Nephron (organoid): Measurements from ENCODE around the gene ISL2.

ENCODE experiments used
- H3K27ac Mint-ChIP-seq, 3 experiments: 2 replicates each; pipeline ENCODE4 v1.8.0; 2020; ENCODE audit warnings: mixed read lengths in 3 of 3, mild to moderate bottlenecking in 2 of 3, moderate library complexity in 1 of 3
- H3K27me3 Mint-ChIP-seq: 2 replicates; pipeline ENCODE4 v1.8.0; 2021; ENCODE audit warnings: low read depth, mild to moderate bottlenecking, moderate library complexity, mixed read lengths
- H3K36me3 Mint-ChIP-seq: 2 replicates; pipeline ENCODE4 v1.8.0; 2020; ENCODE audit warnings: low read depth, mixed read lengths
- H3K4me1 Mint-ChIP-seq: 2 replicates; pipeline ENCODE4 v1.8.0; 2020; ENCODE audit warnings: mixed read lengths
- H3K4me3 Mint-ChIP-seq, 3 experiments: 2 replicates each; pipeline ENCODE4 v1.8.0; 2020; ENCODE audit warnings: mild to moderate bottlenecking in 3 of 3, mixed read lengths in 3 of 3, moderate library complexity in 2 of 3
- H3K9me3 Mint-ChIP-seq: 2 replicates; pipeline ENCODE4 v1.8.0; 2020; ENCODE audit warnings: mixed read lengths
- TF ChIP-seq, protein P1 (sequence below), 3 experiments: fragments of 200-600 bp; sonication (generic); IDR thresholded peaks; one replicate each; pipeline ENCODE4 v1.5.0; 2021; ENCODE audit warnings: antibody characterized with exemption in 3 of 3; ENCODE audit not compliant: unreplicated experiment in 3 of 3

Gene ISL2

DNA sequence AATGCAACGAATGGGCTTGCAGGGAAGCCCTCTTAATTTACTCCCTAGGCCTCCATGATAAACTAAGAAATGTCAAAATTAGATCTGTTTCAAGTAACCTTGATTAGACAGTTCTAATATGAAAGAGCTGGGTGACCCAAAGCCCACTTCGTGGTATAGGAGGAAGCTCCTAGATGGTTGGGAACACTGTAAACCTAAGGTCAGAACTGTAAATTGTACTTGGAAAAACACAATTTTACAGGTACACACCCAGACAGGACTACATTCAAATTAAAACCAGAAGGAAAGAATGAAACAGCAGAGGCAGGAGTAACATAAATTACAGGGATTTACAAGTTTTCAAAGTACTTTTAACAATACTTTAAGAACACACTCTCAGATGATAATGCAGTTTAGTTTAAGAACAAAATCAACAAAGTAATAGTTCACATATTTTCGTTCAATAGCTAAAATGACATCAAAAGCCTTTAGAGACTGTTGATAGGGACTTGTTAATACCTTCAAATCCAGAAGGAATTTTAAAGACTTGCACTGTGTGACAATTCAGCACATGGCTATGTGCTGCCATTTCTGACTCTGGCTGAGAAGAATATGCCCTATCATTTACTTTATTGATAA is 18.4 kb downstream of the ISL2 start:
- Mint-ChIP-seq H3K27me3 (peaks cover 38% of the 10 kb centered on the region), H3K4me1 (no peaks in the 10 kb centered on the region), H3K36me3 (peaks cover 4% of the 10 kb centered on the region), H3K9me3 (no peaks in the 10 kb centered on the region), H3K4me3 (no peak overlapping the region), H3K27ac (no peak overlapping the region)
- TF ChIP-seq, protein P1, sequence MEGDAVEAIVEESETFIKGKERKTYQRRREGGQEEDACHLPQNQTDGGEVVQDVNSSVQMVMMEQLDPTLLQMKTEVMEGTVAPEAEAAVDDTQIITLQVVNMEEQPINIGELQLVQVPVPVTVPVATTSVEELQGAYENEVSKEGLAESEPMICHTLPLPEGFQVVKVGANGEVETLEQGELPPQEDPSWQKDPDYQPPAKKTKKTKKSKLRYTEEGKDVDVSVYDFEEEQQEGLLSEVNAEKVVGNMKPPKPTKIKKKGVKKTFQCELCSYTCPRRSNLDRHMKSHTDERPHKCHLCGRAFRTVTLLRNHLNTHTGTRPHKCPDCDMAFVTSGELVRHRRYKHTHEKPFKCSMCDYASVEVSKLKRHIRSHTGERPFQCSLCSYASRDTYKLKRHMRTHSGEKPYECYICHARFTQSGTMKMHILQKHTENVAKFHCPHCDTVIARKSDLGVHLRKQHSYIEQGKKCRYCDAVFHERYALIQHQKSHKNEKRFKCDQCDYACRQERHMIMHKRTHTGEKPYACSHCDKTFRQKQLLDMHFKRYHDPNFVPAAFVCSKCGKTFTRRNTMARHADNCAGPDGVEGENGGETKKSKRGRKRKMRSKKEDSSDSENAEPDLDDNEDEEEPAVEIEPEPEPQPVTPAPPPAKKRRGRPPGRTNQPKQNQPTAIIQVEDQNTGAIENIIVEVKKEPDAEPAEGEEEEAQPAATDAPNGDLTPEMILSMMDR (IDR thresholded peaks at IDR 0.05; ENCODE audit: unreplicated experiment in 3 of 3): no peak

DNA sequence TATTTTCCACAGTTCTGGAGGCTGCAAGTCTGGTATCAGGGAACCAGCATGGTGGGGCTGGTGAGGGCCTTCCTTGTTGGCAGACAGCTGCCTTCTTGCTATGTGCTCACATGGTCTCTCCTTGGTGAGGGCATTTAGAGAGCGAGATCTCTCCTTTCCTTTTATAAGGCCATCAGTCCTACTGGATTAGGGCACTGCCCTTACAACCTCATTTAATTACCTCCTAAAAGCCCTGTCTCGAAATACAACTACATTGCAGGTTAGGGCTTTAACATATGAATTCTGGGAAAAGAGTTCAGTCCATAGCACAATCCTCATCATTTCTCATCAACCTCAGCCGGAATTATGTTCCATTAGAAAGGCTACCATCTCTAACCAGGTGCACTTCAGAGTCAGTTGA is 21.9 kb downstream of the ISL2 start:
- peaks cover 15% of the 10 kb centered on the region for H3K27me3 Mint-ChIP-seq
- no peaks in the 10 kb centered on the region for H3K36me3 Mint-ChIP-seq
- TF ChIP-seq, protein P1 (IDR thresholded peaks at IDR 0.05; ENCODE audit: unreplicated experiment in 3 of 3): no peak
- no peak overlapping the region for H3K27ac Mint-ChIP-seq
- no peaks in the 10 kb centered on the region for H3K4me1 Mint-ChIP-seq
- no peaks in the 10 kb centered on the region for H3K9me3 Mint-ChIP-seq
- H3K4me3 Mint-ChIP-seq: no peak overlapping the region

DNA sequence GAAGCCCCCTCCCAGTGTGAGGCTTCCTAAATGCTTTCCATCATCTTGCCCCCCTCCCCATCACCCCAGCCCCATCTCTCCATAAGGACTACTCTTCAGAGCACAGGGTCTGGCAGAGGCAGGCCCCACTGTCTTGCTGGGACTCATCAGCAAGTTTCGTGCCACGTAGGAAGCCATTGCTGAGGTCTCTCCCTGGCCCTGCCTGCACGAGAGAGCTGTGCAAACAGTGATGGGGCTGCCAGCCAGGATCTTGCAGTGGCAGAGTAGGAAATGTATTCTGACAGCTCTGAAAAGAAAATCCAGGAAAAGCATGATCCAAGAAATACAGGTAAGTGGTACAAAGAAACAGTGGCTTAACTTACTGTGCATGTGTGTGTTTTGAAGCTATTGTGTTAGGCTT is 22.6 kb downstream of the ISL2 start:
- H3K27me3 Mint-ChIP-seq: peaks cover 9% of the 10 kb centered on the region
- no peaks in the 10 kb centered on the region for H3K4me1 Mint-ChIP-seq
- no peak overlapping the region for H3K27ac Mint-ChIP-seq
- H3K9me3 Mint-ChIP-seq: no peaks in the 10 kb centered on the region
- no peaks in the 10 kb centered on the region for H3K36me3 Mint-ChIP-seq
- H3K4me3 Mint-ChIP-seq: no peak overlapping the region
- TF ChIP-seq, protein P1 (IDR thresholded peaks at IDR 0.05; ENCODE audit: unreplicated experiment in 3 of 3): no peak

DNA sequence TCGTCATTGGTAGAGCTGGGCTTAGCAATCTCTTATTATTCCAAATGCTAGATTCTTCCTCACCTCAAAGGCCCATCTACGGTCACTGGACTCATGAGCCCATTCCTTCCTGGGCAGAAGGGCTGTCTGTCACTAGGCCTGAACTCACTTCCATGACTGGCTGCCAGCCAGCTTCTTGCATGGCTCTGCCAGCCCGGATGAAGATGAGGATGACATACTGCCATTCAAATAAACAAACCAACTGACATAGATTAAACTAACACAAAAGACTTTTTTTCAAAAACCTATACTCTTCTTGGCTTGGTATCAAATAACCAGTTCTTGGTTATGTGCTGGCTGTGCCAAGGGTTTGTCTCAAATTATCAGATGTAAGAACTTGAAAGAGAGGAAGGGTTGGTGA is 23.8 kb downstream of the ISL2 start:
- Mint-ChIP-seq H3K27ac (no peak overlapping the region), H3K9me3 (no peaks in the 10 kb centered on the region), H3K4me1 (no peaks in the 10 kb centered on the region), H3K4me3 (no peak overlapping the region), H3K36me3 (no peaks in the 10 kb centered on the region), H3K27me3 (peaks cover 8% of the 10 kb centered on the region)
- TF ChIP-seq, protein P1 (IDR thresholded peaks at IDR 0.05; ENCODE audit: unreplicated experiment in 3 of 3): no peak

DNA sequence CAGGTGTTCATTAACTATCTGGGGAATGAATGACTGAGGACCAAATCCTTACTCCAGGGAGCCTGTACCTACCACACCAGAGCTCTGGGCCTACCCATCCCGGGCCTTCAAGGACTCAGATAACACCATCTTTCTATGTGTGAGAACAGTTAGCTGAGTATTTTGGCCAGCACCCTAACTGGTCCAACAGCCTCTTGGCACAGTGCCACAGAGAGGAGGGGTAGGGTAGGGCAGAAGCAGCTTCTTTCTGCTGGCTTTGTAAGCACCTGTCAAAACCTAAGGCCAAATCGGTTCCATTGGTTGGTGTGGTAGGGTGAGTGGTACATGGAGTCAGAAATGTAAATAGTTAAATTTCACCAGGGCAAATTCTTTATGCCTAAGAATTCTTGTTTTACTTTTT is 26.7 kb downstream of the ISL2 start:
- TF ChIP-seq, protein P1 (IDR thresholded peaks at IDR 0.05; ENCODE audit: unreplicated experiment in 3 of 3): no peak
- Mint-ChIP-seq H3K9me3 (no peaks in the 10 kb centered on the region), H3K4me3 (no peak overlapping the region), H3K4me1 (no peaks in the 10 kb centered on the region), H3K36me3 (no peaks in the 10 kb centered on the region), H3K27me3 (no peaks in the 10 kb centered on the region), H3K27ac (no peak overlapping the region)

DNA sequence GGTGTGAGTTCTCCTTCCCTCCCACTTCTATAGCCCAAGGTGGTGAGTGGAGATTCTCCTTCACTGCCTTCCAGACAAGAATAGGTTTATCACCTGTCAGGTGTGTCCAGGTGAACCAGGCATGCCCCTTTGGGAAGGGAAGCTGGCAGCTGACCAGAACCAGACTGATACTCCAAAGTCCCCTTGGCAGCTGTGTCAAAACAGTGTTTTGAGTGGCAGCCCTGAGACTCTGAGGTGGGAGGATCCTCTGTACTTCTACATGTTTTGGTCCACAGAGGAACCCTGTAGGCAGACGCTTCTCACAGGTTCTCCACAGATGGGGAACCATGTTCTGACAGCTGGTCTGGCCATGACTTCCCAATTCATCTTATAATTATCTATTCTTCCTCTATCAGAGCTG is 30.1 kb downstream of the ISL2 start:
- no peaks in the 10 kb centered on the region for H3K27me3 Mint-ChIP-seq
- TF ChIP-seq, protein P1 (IDR thresholded peaks at IDR 0.05; ENCODE audit: unreplicated experiment in 3 of 3): no peak
- no peaks in the 10 kb centered on the region for H3K4me1 Mint-ChIP-seq
- H3K36me3 Mint-ChIP-seq: peaks cover 4% of the 10 kb centered on the region
- H3K9me3 Mint-ChIP-seq: no peaks in the 10 kb centered on the region
- H3K27ac Mint-ChIP-seq: no peak overlapping the region
- no peak overlapping the region for H3K4me3 Mint-ChIP-seq
